Measurements from ENCODE around the gene SEC11C. TPM values are rescaled to one million over a fixed set of nuclear protein-coding genes. Genes with fewer than 3 reads are reported as not detected.

Gene SEC11C
- total RNA-seq, 1 donor, result 8.8 TPM

DNA sequence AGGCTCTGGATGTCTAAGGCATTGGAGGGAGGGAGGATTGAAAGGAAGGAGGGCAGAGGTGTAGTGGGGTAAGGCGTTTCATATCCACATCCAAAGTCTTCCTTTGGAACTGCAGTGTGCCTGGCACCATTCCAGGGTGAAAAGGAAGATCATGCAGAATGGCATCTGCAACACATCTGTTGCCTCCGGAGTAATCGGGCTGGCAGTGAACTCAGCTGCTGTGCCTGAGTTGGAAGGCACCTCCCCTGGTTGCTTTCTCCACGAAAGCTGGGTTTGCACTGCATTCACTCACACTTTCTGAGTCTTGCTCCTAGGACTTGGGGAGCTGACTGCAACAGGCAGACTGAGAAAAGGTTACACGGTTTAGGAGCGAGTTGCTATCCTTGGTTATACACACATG, 30.3 kb upstream of the SEC11C start:
- no peak overlapping the region for H3K4me3 ChIP-seq (ENCODE audit: low read depth, low read length)
- TF ChIP-seq, protein P1, sequence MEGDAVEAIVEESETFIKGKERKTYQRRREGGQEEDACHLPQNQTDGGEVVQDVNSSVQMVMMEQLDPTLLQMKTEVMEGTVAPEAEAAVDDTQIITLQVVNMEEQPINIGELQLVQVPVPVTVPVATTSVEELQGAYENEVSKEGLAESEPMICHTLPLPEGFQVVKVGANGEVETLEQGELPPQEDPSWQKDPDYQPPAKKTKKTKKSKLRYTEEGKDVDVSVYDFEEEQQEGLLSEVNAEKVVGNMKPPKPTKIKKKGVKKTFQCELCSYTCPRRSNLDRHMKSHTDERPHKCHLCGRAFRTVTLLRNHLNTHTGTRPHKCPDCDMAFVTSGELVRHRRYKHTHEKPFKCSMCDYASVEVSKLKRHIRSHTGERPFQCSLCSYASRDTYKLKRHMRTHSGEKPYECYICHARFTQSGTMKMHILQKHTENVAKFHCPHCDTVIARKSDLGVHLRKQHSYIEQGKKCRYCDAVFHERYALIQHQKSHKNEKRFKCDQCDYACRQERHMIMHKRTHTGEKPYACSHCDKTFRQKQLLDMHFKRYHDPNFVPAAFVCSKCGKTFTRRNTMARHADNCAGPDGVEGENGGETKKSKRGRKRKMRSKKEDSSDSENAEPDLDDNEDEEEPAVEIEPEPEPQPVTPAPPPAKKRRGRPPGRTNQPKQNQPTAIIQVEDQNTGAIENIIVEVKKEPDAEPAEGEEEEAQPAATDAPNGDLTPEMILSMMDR (IDR thresholded peaks at IDR 0.05; ENCODE audit: insufficient read depth, low read length), result no peak
- no peak for DNase-seq (ENCODE audit: low read depth)

DNA sequence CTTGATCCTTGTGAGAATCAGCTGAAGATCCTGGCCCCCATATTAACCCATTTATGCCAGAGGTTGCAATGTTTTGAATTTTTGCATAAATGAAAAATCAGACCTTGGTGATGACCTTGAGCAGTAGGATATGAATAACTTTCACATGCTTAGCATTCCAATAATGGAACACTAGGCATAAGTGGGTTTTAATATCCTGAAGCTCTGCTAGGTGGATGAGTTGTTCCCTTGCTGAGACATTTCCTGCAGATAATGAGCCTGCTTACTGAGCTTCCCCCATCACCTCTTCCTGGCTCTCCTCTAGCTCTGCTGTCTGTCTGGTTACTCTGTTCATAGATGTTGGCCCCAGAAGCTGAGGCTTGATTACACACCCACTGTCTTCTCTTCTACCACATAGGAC, 25.5 kb upstream of the SEC11C start:
- H3K4me3 ChIP-seq (ENCODE audit: low read depth, low read length), result no peak overlapping the region
- TF ChIP-seq, protein P1 (IDR thresholded peaks at IDR 0.05; ENCODE audit: insufficient read depth, low read length), result no peak
- no peak for DNase-seq (ENCODE audit: low read depth)

DNA sequence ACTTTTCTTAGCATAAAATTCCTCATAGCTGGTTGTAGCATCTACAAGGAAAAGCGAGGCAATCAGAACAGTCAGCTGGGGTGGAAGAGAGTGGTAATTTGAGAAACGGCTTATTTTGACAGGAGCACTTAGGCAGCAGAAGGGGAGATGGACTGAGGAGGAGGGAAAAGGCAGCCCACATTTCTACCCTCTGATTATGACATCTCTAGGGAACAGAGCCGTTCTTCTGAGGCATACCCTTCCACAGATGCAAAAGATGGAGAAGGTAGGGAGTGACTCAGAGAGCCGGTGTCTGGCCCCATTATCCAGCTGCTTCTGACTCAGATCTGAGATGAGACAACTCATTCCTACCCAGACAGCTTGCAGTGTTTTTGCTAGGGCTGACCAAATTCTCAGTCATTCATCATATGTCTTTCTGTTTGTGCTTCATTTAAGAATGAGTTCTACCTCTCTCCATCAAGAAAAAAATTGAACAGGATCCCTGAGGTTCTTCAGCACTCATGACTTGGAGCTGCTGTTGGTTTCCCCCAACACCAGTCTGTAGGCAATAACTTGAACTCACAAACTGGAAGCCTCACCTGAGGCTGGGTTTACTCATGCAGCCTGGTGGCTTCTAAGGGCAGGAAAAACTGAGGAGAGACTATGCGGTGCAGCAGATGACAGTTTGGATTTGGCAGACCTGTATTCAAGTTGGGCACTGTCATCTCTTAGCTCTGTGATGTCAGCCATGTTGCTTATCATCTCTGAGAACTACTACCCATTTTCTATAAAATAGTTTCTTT, 15.9 kb upstream of the SEC11C start:
- H3K4me3 ChIP-seq (ENCODE audit: low read depth, low read length), result no peak overlapping the region
- DNase-seq (ENCODE audit: low read depth), result peak; percentile 80
- TF ChIP-seq, protein P1 (IDR thresholded peaks at IDR 0.05; ENCODE audit: insufficient read depth, low read length), result no peak

DNA sequence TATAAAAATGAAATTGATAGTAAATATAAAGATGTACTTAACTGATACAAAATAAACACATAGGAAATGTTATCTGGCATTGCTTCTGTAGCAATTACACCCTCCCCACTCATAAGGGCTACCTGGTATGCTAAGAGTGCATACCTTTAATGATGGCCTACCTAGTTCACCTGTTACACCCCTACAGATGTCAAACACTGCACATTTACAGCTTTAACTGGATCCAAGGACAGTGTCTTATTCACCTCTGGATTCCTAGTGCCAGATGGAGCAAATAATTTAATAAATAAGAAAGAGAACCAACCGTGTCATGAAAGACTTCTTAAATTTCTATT, 15.3 kb upstream of the SEC11C start:
- DNase-seq (ENCODE audit: low read depth), result no peak
- TF ChIP-seq, protein P1 (IDR thresholded peaks at IDR 0.05; ENCODE audit: insufficient read depth, low read length), result no peak
- no peak overlapping the region for H3K4me3 ChIP-seq (ENCODE audit: low read depth, low read length)

DNA sequence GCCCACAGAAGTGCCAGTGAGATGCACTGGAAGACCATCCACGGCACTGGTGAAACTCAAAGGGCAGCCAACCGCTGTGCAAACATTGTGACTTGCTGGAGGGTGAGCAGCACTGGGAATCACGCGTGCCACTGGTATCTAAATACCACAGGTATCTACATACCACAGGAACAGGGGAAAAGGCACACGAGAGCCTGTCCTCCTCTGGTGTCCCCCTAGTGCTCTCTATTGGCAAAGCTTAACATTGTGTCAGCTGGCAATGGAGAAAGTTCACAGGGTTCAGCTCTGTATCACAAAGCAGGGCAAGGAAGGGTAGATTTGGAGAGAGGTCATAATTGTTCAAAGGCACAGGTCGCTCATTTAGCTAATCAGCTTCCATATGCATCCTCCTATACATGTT, 12.6 kb upstream of the SEC11C start:
- TF ChIP-seq, protein P1 (IDR thresholded peaks at IDR 0.05; ENCODE audit: insufficient read depth, low read length), result no peak
- no peak overlapping the region for H3K4me3 ChIP-seq (ENCODE audit: low read depth, low read length)
- DNase-seq (ENCODE audit: low read depth), result no peak

DNA sequence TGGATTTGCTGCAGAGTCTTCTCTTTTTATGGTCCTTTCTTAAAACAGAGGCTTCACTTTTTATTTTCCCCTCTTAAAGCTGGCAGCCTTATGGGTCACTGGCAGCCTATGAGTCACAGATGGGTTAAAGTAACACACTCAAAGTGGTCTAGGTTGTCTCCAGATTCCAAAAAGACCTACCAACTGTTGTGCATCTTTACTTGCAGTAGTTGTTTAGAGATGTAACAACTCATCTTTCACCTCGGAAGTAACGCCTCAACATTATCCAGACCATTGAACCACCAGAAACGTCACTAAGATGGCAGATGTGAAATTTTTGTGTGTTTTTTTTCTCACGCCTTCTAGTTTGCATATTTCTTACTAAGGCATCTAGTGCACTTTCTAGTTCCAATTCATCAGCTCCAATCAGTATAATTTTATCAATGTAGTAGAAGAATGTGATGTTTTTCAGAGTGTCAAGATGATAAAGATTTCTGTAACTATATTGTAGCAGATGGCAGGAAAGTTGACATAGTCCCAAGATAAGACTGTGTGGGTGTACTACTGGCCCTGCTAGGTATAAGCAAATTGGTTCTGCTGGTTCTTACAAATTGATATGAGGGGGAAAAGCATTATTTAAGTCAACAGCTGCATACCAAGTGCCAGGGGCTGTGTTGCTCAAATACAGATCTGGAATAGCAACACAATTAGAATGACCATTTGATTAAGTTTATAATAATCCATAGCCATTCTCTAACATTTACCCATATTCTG, 9.6 kb upstream of the SEC11C start:
- DNase-seq (ENCODE audit: low read depth), result no peak
- TF ChIP-seq, protein P1 (IDR thresholded peaks at IDR 0.05; ENCODE audit: insufficient read depth, low read length), result no peak
- H3K4me3 ChIP-seq (ENCODE audit: low read depth, low read length), result no peak overlapping the region

Data from fibroblast of the aortic adventitia (primary cell).